GM23248 (cell line): Measurements from ENCODE around the gene ARCN1.

Source experiments
- EZH2 ChIP-seq: fragments of 200-600 bp; sonication (generic); IDR thresholded peaks from 2 replicates; pipeline ENCODE4 v1.6.1; 2018; ENCODE audit warnings: antibody characterized with exemption, mild to moderate bottlenecking; ENCODE audit not compliant: insufficient read depth, poor library complexity, severe bottlenecking
- EZH2phosphoT487 ChIP-seq: fragments of 200-600 bp; sonication (generic); IDR thresholded peaks from 2 replicates; pipeline ENCODE4 v1.6.1; 2018; ENCODE audit warnings: antibody characterized with exemption, moderate library complexity, mild to moderate bottlenecking, low read depth; ENCODE audit not compliant: insufficient read depth

DNA sequence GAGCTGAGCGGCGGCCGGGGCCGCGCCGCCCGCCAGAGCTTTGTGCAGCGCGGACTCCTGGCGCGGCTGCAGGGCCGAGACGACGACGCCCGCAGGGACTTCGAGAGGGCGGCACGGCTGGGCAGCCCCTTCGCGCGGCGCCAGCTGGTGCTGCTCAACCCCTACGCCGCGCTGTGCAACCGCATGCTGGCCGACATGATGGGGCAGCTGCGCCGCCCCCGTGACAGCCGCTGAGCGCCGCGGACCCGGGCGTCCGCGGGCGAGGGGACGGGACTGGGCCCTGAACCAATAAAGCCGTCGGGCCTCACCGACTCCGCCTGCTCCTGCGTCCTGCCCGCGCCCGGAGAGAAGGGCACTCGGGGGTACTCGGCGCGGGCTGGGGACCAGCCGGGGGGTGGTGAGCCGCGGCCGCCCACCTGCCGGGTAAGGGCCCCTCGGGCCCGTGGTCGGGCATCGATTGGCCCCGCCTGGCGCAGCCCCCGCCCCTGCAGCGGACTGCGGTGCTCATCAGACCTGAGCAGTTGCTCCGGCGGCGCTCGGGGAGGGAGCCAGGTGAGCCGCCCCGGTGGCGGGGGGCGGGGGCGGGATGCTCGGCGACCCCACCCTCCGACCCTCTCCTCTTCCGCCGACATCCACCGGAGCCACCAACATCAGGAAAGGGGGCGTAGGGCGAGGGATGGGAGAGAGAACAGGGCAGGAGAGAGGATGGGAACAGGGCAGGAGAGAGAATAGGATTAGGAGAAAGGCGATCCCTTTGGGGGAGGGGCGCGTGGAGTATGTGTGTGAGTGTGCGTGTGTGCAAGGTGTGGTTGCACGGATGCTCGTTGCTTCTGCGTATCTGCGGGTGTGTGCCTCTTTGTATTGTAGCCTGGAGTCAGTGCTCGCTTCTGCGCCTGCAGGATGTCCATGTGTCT is 41.3 kb upstream of the ARCN1 start, which contains the start of gene TMEM25:
- no peak for TF ChIP-seq EZH2
- TF ChIP-seq EZH2phosphoT487, result no peak
